ENCODE data around the gene TROAP.

DNA sequence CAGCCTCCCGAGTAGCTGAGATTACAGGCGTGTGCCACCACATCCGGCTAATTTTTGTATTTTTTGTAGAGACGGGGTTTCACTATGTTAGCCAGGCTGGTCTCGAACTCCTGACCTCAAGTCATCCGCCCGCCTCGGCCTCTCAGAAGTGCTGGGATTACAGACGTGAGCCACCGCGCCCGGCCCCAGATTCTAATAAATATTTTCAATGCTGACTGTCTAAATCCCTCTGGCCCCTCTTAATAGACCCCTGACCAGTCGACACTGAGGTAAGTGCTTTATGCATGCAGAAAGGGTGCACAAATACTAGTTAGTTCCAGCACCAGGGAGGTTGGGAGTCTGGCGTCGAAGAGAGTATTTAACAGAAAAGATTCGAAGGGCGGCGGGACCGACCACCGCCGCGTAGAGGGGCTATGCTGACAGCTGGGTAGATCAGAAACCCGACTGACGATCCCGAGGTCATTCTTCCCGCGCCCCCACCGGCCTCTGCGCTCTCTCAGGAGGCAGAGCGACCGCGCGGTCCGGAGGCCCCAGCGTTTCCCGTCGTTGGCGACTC is 43.1 kb downstream of the TROAP start:
- TF ChIP-seq CTCF (IDR thresholded peaks at IDR 0.05) (peak in 1 of 3 donors; percentile 15), POLR2AphosphoS5 (IDR thresholded peaks at IDR 0.05) (no peak), POLR2A (IDR thresholded peaks at IDR 0.05) (no peak)

Measured in breast epithelium (tissue), 3 donors.